Suppressor macrophage treated with lipopolysaccharide for 4 hours (primary cell): Measurements from ENCODE around the gene TRNAU1AP.
"Not testable (repeated sequence)": the region's sequence is repeated elsewhere in the genome, so short reads cannot be mapped to it uniquely, and the experiment has no call there.

ENCODE experiments used
- DNase-seq: peaks from one replicate; pipeline ENCODE4 v3.0.0-alpha.2; 2020

TRNAU1AP gene

GRCh38 chr1:28578696-28579218 lies 25.9 kb downstream of the TRNAU1AP start:
- DNase-seq: no peak

- DNase-seq: no peak
Measured at GRCh38 chr1:28579401-28579800, 26.5 kb downstream of the TRNAU1AP start.

- DNase-seq: peak; percentile 16
Measured at GRCh38 chr1:28580722-28581530, 28.0 kb downstream of the TRNAU1AP start.

- peak; percentile 98 for DNase-seq
Measured at GRCh38 chr1:28581531-28582247, 28.8 kb downstream of the TRNAU1AP start.

- DNase-seq: peak; percentile 17
Measured at GRCh38 chr1:28582248-28582615, 29.3 kb downstream of the TRNAU1AP start.

GRCh38 chr1:28586585-28587391 lies 33.9 kb downstream of the TRNAU1AP start:
- DNase-seq: not testable (repeated sequence)

GRCh38 chr1:28591708-28592320 lies 38.9 kb downstream of the TRNAU1AP start, which contains the start of gene RAB42:
Gene RAB42, plus strand, starts transcription at chr1:28592265. Its CDS starts 247 bp downstream, at chr1:28592512.
- peak; percentile 42 for DNase-seq

GRCh38 chr1:28592321-28593071 lies 39.6 kb downstream of the TRNAU1AP start:
- peak; percentile 16 for DNase-seq

GRCh38 chr1:28593988-28594356 lies 41.1 kb downstream of the TRNAU1AP start:
- DNase-seq: not testable (repeated sequence)

- not testable (repeated sequence) for DNase-seq
Measured at GRCh38 chr1:28594686-28595411, 42.0 kb downstream of the TRNAU1AP start.

GRCh38 chr1:28595412-28596191 lies 42.7 kb downstream of the TRNAU1AP start:
- no peak for DNase-seq

GRCh38 chr1:28596276-28596675 lies 43.4 kb downstream of the TRNAU1AP start:
- not testable (repeated sequence) for DNase-seq

- DNase-seq: peak; percentile 19
Measured at GRCh38 chr1:28601696-28602095, 48.8 kb downstream of the TRNAU1AP start.

GRCh38 chr1:28602536-28603439 lies 49.9 kb downstream of the TRNAU1AP start:
- peak; percentile 84 for DNase-seq

- DNase-seq: no peak
Measured at GRCh38 chr1:28604411-28604810, 51.5 kb downstream of the TRNAU1AP start.

GRCh38 chr1:28604962-28605361 lies 52.1 kb downstream of the TRNAU1AP start:
- DNase-seq: no peak

GRCh38 chr1:28606771-28607170 lies 53.9 kb downstream of the TRNAU1AP start:
- DNase-seq: no peak

- no peak for DNase-seq
Measured at GRCh38 chr1:28613175-28613574, 60.3 kb downstream of the TRNAU1AP start.
